Body of pancreas (tissue), 4 donors: ENCODE measurements around the gene SLC25A44. TPM values are rescaled to one million over a fixed set of nuclear protein-coding genes. Genes with fewer than 3 reads are reported as not detected.
"Not testable (repeated sequence)": the region's sequence is repeated elsewhere in the genome, so short reads cannot be mapped to it uniquely, and the experiment has no call there.

Source experiments
- ATAC-seq: fragments of 150-250 bp; one replicate; pipeline ENCODE4 v1.9.1; 2016
- DNase-seq, 4 donors: peaks; one replicate each; pipeline ENCODE4 v3.0.0-alpha.2; 2019
- H3K27ac ChIP-seq, 4 donors: fragments of 200-600 bp; sonication (generic); 1 replicate in 3 of 4; 2 replicates in 1 of 4; pipeline versions ENCODE4 v1.5.1 to v1.6.1; 2016 to 2019; ENCODE audit warnings: mild to moderate bottlenecking in 1 of 4, mixed read lengths in 1 of 4, moderate library complexity in 1 of 4
- H3K27me3 ChIP-seq, 2 donors: fragments of 200-600 bp; sonication (generic); one replicate each; pipeline ENCODE4 v1.6.0; 2016; ENCODE audit warnings: mild to moderate bottlenecking in 1 of 2
- H3K36me3 ChIP-seq, 2 donors: fragments of 200-600 bp; sonication (generic); replicated peaks in 1 of 2; 2 replicates each; pipeline ENCODE4 v1.5.1; 2016; ENCODE audit warnings: low read depth in 2 of 2; ENCODE audit not compliant: insufficient read depth in 1 of 2
- H3K4me1 ChIP-seq: fragments of 200-600 bp; sonication (generic); one replicate; pipeline ENCODE4 v1.6.0; 2016
- H3K4me3 ChIP-seq, 2 donors: fragments of 200-600 bp; sonication (generic); 1 replicate in 1 of 2; 2 replicates in 1 of 2; pipeline ENCODE4 v1.5.1; 2016 to 2019
- H3K9me3 ChIP-seq, 3 donors: fragments of 200-600 bp; sonication (generic); 1 replicate in 2 of 3; 2 replicates in 1 of 3; pipeline ENCODE4 v1.5.1; 2016
- POLR2A ChIP-seq, 3 donors: fragments of 450-650 bp; IDR thresholded peaks; one replicate each; pipeline ENCODE4 v1.6.1; 2016; ENCODE audit warnings: antibody characterized with exemption in 3 of 3, mild to moderate bottlenecking in 2 of 3
- WGBS, 2 donors: methylation state at CpG; one replicate each; pipeline ENCODE4 v1.1.5; 2017; 5-methylcytosine and 5-hydroxymethylcytosine counted together
- intact Hi-C: fragments of 100-400 bp; cut with DNase I; formaldehyde crosslinking; loops from one replicate; pipeline ENCODE4 v1.15.1; 2023
- total RNA-seq, 2 donors: library from RNA; depleted of rRNA; stranded (reverse); fragments of >200 nt; gene quantifications; one replicate each; pipeline ENCODE4 v1.1.0, GENCODE V29; 2016
- TF ChIP-seq, protein P1 (sequence below), 7 experiments: fragments of 450-650 bp in 4 of 7; fragments of 200-600 bp in 3 of 7; sonication (generic) in 3 of 7; IDR thresholded peaks; one replicate each; pipeline ENCODE4 v1.5.1; 2016 to 2019; ENCODE audit warnings: antibody characterized with exemption in 7 of 7

The SLC25A44 gene
- total RNA-seq, 2 donors from 2014 or later: 5.2 to 13.2 TPM

DNA sequence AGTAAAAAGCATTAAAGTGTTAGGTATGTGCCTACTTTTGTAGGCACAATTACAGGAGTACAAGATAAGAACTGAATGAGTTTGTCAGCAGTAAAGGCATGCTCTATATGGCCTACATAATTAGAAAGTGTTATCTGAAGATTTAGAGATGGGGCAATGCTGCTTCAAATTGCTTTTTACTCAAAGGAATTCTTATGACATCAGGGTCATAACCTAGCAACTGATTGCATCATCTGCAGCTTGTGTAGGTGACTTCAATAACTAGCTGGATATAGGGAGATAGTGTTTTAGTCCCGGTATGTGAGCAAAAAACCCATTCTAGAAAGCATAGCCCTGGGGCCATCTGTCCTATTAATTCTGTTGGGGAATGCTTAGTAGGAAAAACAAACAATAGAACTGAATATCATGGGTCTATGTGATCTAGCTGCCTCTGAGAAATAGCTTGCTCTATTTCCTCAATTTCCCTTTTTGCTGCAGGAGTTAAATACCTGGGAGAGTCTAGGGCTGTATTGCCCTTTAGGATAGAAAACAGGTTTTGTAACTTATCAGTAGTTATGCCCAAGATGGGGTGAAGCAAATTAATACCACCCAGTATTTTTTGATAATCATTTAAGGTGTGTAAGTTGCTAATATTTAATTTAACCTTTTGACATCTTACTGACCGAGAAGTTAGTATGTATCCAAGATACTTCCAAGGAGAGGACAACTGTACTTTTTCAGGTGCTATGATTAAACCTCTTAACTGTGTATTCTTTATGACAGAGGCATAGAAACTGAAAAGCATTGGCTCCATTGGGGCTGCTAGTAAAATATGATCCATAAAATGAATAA lies 7.3 kb upstream of the SLC25A44 start:
- H3K4me3 ChIP-seq, H3K27ac ChIP-seq, intact Hi-C loops, H3K9me3 ChIP-seq, DNase-seq, H3K27me3 ChIP-seq, H3K36me3 ChIP-seq, ATAC-seq: not testable (repeated sequence)
- H3K4me1 ChIP-seq: peaks cover 14% of the 10 kb centered on the region
- 94 to 96% methylated on average over 2 of the region's 2 CpGs for WGBS, 2 donors

DNA sequence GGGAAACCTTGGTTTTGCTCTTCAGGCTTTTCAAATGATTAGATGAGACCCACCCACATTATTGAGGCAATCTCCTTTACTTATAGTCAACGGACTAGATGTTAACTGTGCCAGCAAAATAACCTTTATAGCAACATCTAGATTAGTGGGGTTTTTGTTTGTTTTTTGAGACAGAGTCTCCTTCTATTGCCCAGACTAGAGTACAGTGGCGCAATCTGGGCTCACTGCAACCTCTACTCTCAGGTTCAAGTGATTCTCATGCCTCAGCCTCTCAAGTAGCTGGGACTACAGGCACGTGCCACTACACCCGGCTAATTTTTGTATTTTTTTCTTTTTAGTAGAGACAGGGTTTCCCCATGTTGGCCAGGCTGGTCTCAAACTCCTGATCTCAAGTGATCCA lies 3.6 kb upstream of the SLC25A44 start:
- H3K4me3 ChIP-seq, intact Hi-C loops, H3K27ac ChIP-seq, H3K27me3 ChIP-seq, H3K9me3 ChIP-seq, DNase-seq, H3K4me1 ChIP-seq, ATAC-seq, H3K36me3 ChIP-seq: not testable (repeated sequence)
- 66 to 79% methylated on average over 4 of the region's 4 CpGs for WGBS, 2 donors

DNA sequence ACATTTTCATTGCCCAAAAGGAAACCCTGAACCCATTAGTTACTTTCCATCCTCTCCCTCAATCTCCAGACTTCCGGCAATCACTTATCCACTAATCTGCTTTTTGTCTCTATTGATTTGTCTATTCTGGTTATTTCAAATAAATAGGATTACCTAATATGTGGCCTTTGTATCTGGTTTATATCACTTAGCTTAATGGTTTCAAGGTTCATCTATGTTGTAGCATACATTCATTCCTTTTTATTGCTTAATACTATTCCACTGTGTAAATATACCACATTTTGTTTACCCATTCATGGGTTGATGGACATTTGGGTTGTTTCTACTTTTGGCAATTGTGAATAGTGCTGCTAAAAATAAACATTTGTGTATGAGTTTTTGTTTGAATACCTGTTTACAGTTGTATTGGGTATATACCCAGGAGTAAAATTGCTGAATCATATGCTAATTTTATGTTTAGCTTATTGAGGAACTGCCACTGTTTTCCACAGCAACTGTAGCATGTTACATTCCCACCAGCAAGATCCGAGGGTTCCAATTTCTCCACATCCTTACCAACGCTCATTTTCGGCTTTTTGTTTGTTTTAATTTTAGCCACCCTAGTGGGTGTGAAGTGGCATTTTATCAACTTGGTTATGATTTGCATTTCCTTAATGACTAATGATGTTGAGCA lies 2.5 kb upstream of the SLC25A44 start:
- ATAC-seq: no peak
- Histone ChIP-seq H3K9me3 (no peaks in the 10 kb centered on the region), H3K4me3 (no peak overlapping the region), H3K4me1 (peaks cover 19% of the 10 kb centered on the region), H3K36me3 (no peaks in the 10 kb centered on the region), H3K27ac (no peak overlapping the region), H3K27me3 (no peaks in the 10 kb centered on the region)
- intact Hi-C loops: no loop called here
- DNase-seq: no peak
- 80 to 85% methylated on average over 4 of the region's 4 CpGs for WGBS, 2 donors
- TF ChIP-seq, protein P1, sequence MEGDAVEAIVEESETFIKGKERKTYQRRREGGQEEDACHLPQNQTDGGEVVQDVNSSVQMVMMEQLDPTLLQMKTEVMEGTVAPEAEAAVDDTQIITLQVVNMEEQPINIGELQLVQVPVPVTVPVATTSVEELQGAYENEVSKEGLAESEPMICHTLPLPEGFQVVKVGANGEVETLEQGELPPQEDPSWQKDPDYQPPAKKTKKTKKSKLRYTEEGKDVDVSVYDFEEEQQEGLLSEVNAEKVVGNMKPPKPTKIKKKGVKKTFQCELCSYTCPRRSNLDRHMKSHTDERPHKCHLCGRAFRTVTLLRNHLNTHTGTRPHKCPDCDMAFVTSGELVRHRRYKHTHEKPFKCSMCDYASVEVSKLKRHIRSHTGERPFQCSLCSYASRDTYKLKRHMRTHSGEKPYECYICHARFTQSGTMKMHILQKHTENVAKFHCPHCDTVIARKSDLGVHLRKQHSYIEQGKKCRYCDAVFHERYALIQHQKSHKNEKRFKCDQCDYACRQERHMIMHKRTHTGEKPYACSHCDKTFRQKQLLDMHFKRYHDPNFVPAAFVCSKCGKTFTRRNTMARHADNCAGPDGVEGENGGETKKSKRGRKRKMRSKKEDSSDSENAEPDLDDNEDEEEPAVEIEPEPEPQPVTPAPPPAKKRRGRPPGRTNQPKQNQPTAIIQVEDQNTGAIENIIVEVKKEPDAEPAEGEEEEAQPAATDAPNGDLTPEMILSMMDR (IDR thresholded peaks at IDR 0.05): no peak
- no peak for TF ChIP-seq POLR2A (IDR thresholded peaks at IDR 0.05)

DNA sequence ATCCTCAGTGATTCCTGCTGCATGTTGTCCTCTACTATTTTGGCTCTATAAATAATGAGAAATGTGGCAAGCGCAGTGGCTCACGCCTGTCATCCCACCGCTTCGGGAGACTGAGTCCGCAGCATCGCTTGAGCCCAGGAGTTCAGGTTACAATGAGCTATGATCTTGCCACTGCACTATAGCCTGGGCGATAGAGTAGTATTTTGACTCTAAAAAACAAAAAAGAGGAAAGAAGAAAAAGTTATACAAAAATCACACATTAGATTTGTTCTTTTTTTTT lies 756 bp upstream of the SLC25A44 start:
- no peaks in the 10 kb centered on the region for H3K27me3 ChIP-seq
- ATAC-seq (no peak), DNase-seq (no peak)
- no peaks in the 10 kb centered on the region for H3K9me3 ChIP-seq
- intact Hi-C loops: no loop called here
- WGBS, 2 donors: 84 to 88% methylated on average over 7 of the region's 7 CpGs
- TF ChIP-seq, protein P1 (IDR thresholded peaks at IDR 0.05): no peak
- no peak for TF ChIP-seq POLR2A (IDR thresholded peaks at IDR 0.05)
- H3K4me1 ChIP-seq: peaks cover 26% of the 10 kb centered on the region
- peak overlapping the region; percentile 25 to 38 for H3K4me3 ChIP-seq
- H3K36me3 ChIP-seq: no peaks in the 10 kb centered on the region
- peak overlapping the region in 3 of 4 donors; percentile 65 to 83 (median 83) for H3K27ac ChIP-seq

DNA sequence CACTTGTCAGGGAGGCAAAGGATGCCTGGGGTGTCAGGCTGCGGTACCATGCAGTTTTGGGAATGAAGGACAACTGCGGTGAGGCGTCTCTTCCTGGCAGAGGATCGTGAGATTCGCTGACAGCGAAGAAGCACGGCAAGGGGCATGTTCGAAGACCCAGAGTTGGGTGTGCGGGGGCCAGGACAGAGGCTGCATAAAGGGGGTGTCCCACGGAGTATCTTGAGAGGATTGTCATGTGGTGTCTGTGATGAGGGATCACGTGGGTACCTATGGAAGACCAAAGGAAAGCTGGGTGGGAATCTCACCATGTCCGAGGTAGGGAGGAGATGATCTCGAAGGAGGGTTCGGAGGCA lies 372 bp downstream of the SLC25A44 start:
- no peak for ATAC-seq
- no peak for DNase-seq

More for the DNA sequence above, 372 bp downstream of the SLC25A44 start:
- H3K4me3 ChIP-seq: peak overlapping the region; percentile 88 to 90
- peak overlapping the region; percentile 11 to 83 (median 66) for H3K27ac ChIP-seq
- no peaks in the 10 kb centered on the region for H3K27me3 ChIP-seq
- 13 to 25% methylated on average over 7 to 14 of the region's 14 CpGs for WGBS, 2 donors
- H3K36me3 ChIP-seq: no peaks in the 10 kb centered on the region
- TF ChIP-seq, protein P1 (IDR thresholded peaks at IDR 0.05): no peak
- no peak for TF ChIP-seq POLR2A (IDR thresholded peaks at IDR 0.05)
- intact Hi-C loops: no loop called here
- H3K4me1 ChIP-seq: peaks cover 26% of the 10 kb centered on the region
- no peaks in the 10 kb centered on the region for H3K9me3 ChIP-seq
